HepG2 (cell line): ENCODE data around the gene BCAN. TPM values are rescaled to one million over a fixed set of nuclear protein-coding genes. Genes with fewer than 3 reads are reported as not detected.

Experiments used
- ARNT2 ChIP-seq: sonication (generic); formaldehyde crosslinking; IDR thresholded peaks from 2 replicates; pipeline ENCODE4 v1.8.0; 2022; ENCODE audit warnings: mild to moderate bottlenecking, low read depth, missing genetic modification reagents, moderate library complexity
- FOXK1 ChIP-seq: sonication (generic); formaldehyde crosslinking; IDR thresholded peaks from 2 replicates; pipeline ENCODE4 v1.4.0; 2020; ENCODE audit warnings: low read depth, missing genetic modification reagents, borderline replicate concordance
- ZNF790 ChIP-seq: sonication (generic); formaldehyde crosslinking; IDR thresholded peaks from 2 replicates; pipeline ENCODE4 v1.8.0; 2022; ENCODE audit warnings: missing genetic modification reagents, mild to moderate bottlenecking, borderline replicate concordance
- polyA plus RNA-seq, 8 experiments: library from polyadenylated mRNA; depleted of rRNA in 3 of 8; stranded (reverse) in 7 of 8; unstranded in 1 of 8; fragments of >200 nt; fragmentation: Illumina TruSeq in 4 of 8; extraction: Trizol in 4 of 8; gene quantifications; 2 replicates each; pipeline versions ENCODE4 v1.2.1 to v1.2.3, GENCODE V29; 2011 to 2016; ENCODE audit warnings: low read depth in 4 of 8, missing spikeins in 1 of 8, mixed read lengths in 1 of 8; ENCODE audit not compliant: insufficient read depth in 1 of 8
- total RNA-seq, 5 experiments: library from RNA; depleted of rRNA; stranded (reverse); fragments of >200 nt; fragmentation: Illumina TruSeq; extraction: Trizol; gene quantifications; 2 replicates each; pipeline ENCODE4 v1.2.3, GENCODE V29; 2016; ENCODE audit warnings: low read depth in 1 of 5
- TF ChIP-seq, protein P1 (sequence below): IDR thresholded peaks from 2 replicates; pipeline ENCODE4 v1.4.0; 2020; ENCODE audit warnings: mild to moderate bottlenecking, missing genetic modification reagents
- TF ChIP-seq, protein P2 (sequence below), 2 experiments: IDR thresholded peaks; 2 replicates each; pipeline ENCODE4 v1.6.1; 2011 to 2012; ENCODE audit warnings: low read length in 2 of 2, borderline replicate concordance in 1 of 2, low read depth in 1 of 2, mild to moderate bottlenecking in 1 of 2, moderate library complexity in 1 of 2

BCAN gene
- total and polyA plus RNA-seq, 2 of the 13 experiments (the other 11 are each of a cell fraction or from before 2014, with no cell fraction given) = not detected

DNA sequence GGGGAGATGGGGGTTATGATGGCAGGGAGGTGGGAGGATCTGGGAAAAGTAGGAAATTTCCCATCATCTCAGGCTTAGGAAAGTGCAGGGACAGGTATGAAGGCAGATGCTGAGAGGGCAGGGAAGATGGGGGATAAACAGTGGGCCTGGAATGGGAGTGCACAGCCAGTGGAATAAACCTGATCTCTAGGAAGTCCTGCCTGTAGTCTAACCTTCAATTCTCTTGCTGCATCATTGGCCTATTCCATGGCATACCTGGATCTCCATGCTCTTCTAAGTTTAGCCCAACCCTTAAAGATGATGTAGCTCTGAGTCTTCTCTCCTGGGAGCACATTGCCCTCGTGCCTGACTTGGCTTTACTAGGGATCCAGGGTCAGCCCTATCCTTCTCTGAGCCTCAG, 2.7 kb downstream of the BCAN start (continued):
- TF ChIP-seq ARNT2 (CRISPR knock-in tag) (no peak), FOXK1 (CRISPR knock-in tag) (no peak), ZNF790 (CRISPR knock-in tag) (no peak)
- TF ChIP-seq, protein P1, sequence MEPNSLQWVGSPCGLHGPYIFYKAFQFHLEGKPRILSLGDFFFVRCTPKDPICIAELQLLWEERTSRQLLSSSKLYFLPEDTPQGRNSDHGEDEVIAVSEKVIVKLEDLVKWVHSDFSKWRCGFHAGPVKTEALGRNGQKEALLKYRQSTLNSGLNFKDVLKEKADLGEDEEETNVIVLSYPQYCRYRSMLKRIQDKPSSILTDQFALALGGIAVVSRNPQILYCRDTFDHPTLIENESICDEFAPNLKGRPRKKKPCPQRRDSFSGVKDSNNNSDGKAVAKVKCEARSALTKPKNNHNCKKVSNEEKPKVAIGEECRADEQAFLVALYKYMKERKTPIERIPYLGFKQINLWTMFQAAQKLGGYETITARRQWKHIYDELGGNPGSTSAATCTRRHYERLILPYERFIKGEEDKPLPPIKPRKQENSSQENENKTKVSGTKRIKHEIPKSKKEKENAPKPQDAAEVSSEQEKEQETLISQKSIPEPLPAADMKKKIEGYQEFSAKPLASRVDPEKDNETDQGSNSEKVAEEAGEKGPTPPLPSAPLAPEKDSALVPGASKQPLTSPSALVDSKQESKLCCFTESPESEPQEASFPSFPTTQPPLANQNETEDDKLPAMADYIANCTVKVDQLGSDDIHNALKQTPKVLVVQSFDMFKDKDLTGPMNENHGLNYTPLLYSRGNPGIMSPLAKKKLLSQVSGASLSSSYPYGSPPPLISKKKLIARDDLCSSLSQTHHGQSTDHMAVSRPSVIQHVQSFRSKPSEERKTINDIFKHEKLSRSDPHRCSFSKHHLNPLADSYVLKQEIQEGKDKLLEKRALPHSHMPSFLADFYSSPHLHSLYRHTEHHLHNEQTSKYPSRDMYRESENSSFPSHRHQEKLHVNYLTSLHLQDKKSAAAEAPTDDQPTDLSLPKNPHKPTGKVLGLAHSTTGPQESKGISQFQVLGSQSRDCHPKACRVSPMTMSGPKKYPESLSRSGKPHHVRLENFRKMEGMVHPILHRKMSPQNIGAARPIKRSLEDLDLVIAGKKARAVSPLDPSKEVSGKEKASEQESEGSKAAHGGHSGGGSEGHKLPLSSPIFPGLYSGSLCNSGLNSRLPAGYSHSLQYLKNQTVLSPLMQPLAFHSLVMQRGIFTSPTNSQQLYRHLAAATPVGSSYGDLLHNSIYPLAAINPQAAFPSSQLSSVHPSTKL = no peak
- TF ChIP-seq, protein P2, sequence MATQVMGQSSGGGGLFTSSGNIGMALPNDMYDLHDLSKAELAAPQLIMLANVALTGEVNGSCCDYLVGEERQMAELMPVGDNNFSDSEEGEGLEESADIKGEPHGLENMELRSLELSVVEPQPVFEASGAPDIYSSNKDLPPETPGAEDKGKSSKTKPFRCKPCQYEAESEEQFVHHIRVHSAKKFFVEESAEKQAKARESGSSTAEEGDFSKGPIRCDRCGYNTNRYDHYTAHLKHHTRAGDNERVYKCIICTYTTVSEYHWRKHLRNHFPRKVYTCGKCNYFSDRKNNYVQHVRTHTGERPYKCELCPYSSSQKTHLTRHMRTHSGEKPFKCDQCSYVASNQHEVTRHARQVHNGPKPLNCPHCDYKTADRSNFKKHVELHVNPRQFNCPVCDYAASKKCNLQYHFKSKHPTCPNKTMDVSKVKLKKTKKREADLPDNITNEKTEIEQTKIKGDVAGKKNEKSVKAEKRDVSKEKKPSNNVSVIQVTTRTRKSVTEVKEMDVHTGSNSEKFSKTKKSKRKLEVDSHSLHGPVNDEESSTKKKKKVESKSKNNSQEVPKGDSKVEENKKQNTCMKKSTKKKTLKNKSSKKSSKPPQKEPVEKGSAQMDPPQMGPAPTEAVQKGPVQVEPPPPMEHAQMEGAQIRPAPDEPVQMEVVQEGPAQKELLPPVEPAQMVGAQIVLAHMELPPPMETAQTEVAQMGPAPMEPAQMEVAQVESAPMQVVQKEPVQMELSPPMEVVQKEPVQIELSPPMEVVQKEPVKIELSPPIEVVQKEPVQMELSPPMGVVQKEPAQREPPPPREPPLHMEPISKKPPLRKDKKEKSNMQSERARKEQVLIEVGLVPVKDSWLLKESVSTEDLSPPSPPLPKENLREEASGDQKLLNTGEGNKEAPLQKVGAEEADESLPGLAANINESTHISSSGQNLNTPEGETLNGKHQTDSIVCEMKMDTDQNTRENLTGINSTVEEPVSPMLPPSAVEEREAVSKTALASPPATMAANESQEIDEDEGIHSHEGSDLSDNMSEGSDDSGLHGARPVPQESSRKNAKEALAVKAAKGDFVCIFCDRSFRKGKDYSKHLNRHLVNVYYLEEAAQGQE (IDR thresholded peaks at IDR 0.05; ENCODE audit: borderline replicate concordance in 1 of 2, low read depth in 1 of 2, low read length in 2 of 2) = no peak
- TF ChIP-seq, all 625 proteins: peak for 3
